Measurements from ENCODE around the gene LHX3. TPM values are rescaled to one million over a fixed set of nuclear protein-coding genes. Genes with fewer than 3 reads are reported as not detected.

The LHX3 gene
- total and polyA plus RNA-seq, 8 donors, result not detected

DNA sequence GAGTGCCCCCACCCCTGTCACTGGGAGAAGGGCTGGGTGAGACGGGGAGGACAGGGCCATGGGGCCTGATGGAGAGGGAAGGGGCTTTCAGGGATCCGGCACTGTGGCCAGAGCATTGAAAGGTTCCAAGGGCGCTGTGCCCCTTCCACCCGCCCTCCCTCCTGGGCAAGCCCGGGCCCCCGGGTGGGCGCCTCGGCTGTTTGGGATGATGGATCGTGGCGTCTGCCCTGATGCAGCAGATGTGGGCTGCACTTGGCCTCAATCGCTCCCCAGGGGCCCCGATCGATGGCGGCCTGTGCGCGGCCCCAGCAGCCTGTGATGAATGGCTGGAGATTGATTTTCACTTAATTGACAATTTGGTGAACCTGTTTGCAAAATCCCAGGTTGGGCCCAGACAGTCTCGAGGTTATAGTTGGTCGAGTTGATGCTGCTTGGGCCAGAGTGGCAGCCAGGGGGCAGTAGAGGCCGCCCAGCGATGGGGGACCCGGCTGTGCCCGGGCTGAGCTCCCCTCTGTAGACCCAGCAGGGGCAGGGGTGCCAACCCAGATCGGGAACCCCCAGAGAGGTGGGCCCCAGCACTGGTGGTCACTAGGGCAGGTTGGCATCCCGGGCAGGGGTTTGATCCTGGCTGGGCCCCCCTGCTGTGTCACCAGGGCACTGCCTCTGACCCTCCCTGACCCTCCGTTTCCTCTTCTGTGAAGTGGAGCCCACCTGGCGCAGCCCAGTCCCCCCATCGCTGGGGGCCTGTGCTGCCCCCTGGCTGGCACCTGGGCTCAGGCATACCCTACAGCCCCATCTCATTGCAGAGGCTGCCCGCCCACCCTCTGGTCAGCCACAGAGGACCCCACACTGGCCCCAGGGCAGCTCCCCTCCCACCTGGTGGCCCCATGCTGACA, 34.7 kb downstream of the LHX3 start:
- no peaks in the 10 kb centered on the region for H3K36me3 ChIP-seq
- H3K9me3 ChIP-seq, result no peaks in the 10 kb centered on the region
- H3K27ac ChIP-seq, result no peak overlapping the region
- ATAC-seq (peak; percentile 78), DNase-seq (peak in 1 of 4 donors; percentile 61)
- TF ChIP-seq, protein P1, sequence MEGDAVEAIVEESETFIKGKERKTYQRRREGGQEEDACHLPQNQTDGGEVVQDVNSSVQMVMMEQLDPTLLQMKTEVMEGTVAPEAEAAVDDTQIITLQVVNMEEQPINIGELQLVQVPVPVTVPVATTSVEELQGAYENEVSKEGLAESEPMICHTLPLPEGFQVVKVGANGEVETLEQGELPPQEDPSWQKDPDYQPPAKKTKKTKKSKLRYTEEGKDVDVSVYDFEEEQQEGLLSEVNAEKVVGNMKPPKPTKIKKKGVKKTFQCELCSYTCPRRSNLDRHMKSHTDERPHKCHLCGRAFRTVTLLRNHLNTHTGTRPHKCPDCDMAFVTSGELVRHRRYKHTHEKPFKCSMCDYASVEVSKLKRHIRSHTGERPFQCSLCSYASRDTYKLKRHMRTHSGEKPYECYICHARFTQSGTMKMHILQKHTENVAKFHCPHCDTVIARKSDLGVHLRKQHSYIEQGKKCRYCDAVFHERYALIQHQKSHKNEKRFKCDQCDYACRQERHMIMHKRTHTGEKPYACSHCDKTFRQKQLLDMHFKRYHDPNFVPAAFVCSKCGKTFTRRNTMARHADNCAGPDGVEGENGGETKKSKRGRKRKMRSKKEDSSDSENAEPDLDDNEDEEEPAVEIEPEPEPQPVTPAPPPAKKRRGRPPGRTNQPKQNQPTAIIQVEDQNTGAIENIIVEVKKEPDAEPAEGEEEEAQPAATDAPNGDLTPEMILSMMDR (IDR thresholded peaks at IDR 0.05), result peak; percentile 37 to 49
- H3K4me1 ChIP-seq, result no peaks in the 10 kb centered on the region
- intact Hi-C loops (cut with DNase I), result no loop called here
- H3K4me3 ChIP-seq, result no peak overlapping the region
- H3K27me3 ChIP-seq, result peaks cover 0 to 47% of the 10 kb centered on the region in 2 donors

DNA sequence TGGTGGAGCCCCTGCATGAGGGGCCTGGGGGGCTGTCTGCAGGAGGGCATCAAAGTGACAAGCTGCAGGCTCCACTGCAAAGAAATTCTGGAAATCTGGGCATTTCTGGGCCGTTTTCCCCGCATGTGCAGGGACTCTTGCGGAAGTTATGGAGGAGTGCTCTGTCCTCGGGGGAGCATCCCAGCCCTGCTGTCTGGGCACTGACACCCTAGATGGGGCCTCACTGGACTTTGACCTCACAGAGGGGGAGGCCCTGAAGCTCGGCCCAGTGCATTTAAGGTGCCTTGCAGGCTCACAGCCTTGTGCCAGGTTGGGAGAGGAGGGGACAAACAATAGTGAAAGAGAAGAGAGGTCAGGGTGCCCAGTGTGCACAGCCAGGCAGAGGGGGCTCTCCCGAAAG, 35.4 kb downstream of the LHX3 start:
- intact Hi-C loops (cut with DNase I), result no loop called here
- Histone ChIP-seq H3K27me3 (peaks cover 0 to 47% of the 10 kb centered on the region in 2 donors), H3K36me3 (no peaks in the 10 kb centered on the region), H3K4me1 (no peaks in the 10 kb centered on the region), H3K27ac (no peak overlapping the region), H3K9me3 (no peaks in the 10 kb centered on the region), H3K4me3 (no peak overlapping the region)
- ATAC-seq (no peak), DNase-seq (no peak)
- TF ChIP-seq, protein P1 (IDR thresholded peaks at IDR 0.05), result no peak

DNA sequence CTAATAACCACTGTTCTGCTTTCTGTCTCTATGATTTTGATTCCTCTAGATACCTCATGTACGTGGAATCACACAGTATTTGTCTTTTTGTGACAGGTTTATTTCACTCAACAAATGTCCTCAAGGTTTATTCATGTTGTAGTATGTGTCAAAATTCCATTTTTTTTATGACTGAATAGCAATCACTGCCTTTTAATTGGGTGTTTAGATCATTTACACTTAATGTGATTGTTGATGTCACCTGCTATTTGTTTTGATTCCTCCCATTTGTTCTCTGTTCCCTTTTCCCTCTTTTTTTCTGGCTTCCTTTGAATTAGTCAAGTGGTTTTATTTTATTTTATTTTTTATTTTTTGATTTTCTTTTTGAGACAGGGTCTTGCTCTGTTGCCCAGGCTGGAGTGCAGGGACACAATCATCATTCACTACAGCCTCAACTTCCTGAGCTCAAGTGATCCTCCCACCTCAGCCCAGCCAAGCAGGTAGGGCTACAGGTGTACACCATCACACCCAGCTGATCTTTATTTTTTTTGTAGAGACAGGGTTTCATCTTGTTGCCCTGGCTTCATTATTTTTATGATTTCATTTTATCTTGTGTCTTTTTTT, 41.6 kb downstream of the LHX3 start:
- Histone ChIP-seq H3K27me3 (peaks cover 0 to 35% of the 10 kb centered on the region in 2 donors), H3K4me3 (no peak overlapping the region), H3K27ac (no peak overlapping the region), H3K36me3 (no peaks in the 10 kb centered on the region), H3K4me1 (no peaks in the 10 kb centered on the region), H3K9me3 (peaks cover 0 to 8% of the 10 kb centered on the region in 2 donors)
- ATAC-seq, result no peak
- DNase-seq, result no peak
- intact Hi-C loops (cut with DNase I), result no loop called here
- TF ChIP-seq, protein P1 (IDR thresholded peaks at IDR 0.05), result no peak

DNA sequence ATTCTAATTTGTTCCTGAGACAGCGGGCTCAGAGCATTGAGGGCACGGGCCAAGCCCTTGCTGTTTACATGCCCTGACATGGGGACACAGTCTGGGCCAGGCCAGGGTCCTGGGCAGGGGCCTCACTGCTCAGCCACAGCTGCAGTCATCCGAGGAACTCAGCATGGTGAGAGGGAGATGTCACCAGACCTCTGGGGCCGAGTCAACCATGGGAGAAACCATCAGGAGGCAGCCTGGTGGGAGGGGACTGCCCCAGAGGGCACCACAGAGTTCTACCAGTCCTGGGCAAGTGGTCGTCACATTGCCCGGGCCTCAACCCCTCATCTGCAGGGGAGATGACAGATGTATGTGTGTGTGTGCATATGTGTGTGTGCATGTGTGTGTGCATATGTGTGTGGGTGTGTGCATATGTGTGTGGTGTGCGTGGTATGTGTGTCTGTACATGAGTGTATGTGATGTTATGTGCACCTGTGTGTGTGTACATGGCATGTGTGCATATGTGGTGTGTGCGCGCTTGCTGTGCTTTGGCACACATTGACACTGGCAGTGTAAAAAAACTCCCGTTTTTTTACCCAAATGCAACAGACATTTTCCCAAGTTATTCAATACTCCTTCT, 43.8 kb downstream of the LHX3 start:
- intact Hi-C loops (cut with DNase I), result no loop called here
- Histone ChIP-seq H3K4me3 (no peak overlapping the region), H3K36me3 (no peaks in the 10 kb centered on the region), H3K27ac (no peak overlapping the region), H3K27me3 (peaks cover 9 to 55% of the 10 kb centered on the region in 2 donors), H3K9me3 (peaks cover 0 to 8% of the 10 kb centered on the region in 2 donors), H3K4me1 (no peaks in the 10 kb centered on the region)
- DNase-seq (peak in 1 of 4 donors; percentile 49), ATAC-seq (no peak)
- TF ChIP-seq, protein P1 (IDR thresholded peaks at IDR 0.05), result no peak

- DNase-seq (peak in 1 of 4 donors; percentile 57), ATAC-seq (no peak)
- TF ChIP-seq, protein P1 (IDR thresholded peaks at IDR 0.05), result no peak
- Histone ChIP-seq H3K4me3 (no peak overlapping the region), H3K9me3 (peaks cover 0 to 8% of the 10 kb centered on the region in 2 donors), H3K27ac (no peak overlapping the region), H3K27me3 (peaks cover 9 to 62% of the 10 kb centered on the region in 2 donors), H3K4me1 (no peaks in the 10 kb centered on the region), H3K36me3 (no peaks in the 10 kb centered on the region)
- intact Hi-C loops (cut with DNase I), result no loop called here
Measured at GRCh38 chr9:136160381-136160841, 44.5 kb downstream of the LHX3 start.

All from left lung (tissue), 10 donors.